ENCODE results near the gene ZNF837.

DNA sequence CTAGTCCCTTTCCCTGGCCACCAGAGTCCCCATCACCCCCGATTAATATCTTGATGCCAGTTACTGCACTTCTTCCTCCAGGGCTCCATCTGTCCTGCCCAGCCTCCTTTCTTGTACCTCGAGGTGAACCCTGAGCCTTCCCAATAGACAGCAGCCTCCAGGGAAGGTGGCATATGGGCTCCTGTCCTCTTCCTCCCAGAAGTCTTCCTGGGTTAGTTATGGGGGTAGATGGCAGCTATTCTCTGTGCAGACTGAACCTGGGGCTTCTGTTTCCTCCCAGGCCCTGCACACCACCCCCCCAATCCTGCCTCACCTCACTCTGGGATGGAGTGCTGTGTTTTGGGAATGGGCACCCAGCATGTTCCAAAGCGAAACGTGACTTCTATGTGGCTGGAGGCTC, 17.3 kb upstream of the ZNF837 start:
- TF ChIP-seq, protein P1, sequence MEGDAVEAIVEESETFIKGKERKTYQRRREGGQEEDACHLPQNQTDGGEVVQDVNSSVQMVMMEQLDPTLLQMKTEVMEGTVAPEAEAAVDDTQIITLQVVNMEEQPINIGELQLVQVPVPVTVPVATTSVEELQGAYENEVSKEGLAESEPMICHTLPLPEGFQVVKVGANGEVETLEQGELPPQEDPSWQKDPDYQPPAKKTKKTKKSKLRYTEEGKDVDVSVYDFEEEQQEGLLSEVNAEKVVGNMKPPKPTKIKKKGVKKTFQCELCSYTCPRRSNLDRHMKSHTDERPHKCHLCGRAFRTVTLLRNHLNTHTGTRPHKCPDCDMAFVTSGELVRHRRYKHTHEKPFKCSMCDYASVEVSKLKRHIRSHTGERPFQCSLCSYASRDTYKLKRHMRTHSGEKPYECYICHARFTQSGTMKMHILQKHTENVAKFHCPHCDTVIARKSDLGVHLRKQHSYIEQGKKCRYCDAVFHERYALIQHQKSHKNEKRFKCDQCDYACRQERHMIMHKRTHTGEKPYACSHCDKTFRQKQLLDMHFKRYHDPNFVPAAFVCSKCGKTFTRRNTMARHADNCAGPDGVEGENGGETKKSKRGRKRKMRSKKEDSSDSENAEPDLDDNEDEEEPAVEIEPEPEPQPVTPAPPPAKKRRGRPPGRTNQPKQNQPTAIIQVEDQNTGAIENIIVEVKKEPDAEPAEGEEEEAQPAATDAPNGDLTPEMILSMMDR (IDR thresholded peaks at IDR 0.05): no peak
- no peak for TF ChIP-seq EZH2 (IDR thresholded peaks at IDR 0.05; ENCODE audit: borderline replicate concordance, insufficient read depth, low read depth, low read length, poor library complexity, severe bottlenecking)
